ENCODE data around the gene CCL25. TPM values are rescaled to one million over a fixed set of nuclear protein-coding genes. Genes with fewer than 3 reads are reported as not detected.

The CCL25 gene
- total and polyA plus RNA-seq, 2 of the 13 experiments (the other 11 are each of a cell fraction or from before 2014, with no cell fraction given) = not detected

- TF ChIP-seq ZHX1 (CRISPR knock-in tag; IDR thresholded peaks at IDR 0.05; ENCODE audit: low read depth) = no peak
- no peak for TF ChIP-seq E2F2 (CRISPR knock-in tag; IDR thresholded peaks at IDR 0.05; ENCODE audit: borderline replicate concordance)
- TF ChIP-seq ZNF839 (CRISPR knock-in tag; IDR thresholded peaks at IDR 0.05; ENCODE audit: borderline replicate concordance) = peak; percentile 12; the same call in 1 of the 2 replicates
- no peak for TF ChIP-seq FOXO1 (CRISPR knock-in tag; IDR thresholded peaks at IDR 0.05)
- TF ChIP-seq ZNF687 (CRISPR knock-in tag; IDR thresholded peaks at IDR 0.05) = peak; percentile 44
- peak; percentile 47; the same call in 1 of the 2 replicates for TF ChIP-seq DRAP1 (CRISPR knock-in tag; IDR thresholded peaks at IDR 0.05)
- no peak for TF ChIP-seq CENPT (CRISPR knock-in tag; IDR thresholded peaks at IDR 0.05; ENCODE audit: low read depth)
- TF ChIP-seq ATF1 (CRISPR knock-in tag; IDR thresholded peaks at IDR 0.05) = no peak
- TF ChIP-seq ZBTB10 (CRISPR knock-in tag; IDR thresholded peaks at IDR 0.05; ENCODE audit: borderline replicate concordance) = no peak
- TF ChIP-seq KDM5B (CRISPR knock-in tag; IDR thresholded peaks at IDR 0.05; ENCODE audit: borderline replicate concordance) = 0 out of 2 replicates have a peak, but pooled peaks have one; percentile 26
- TF ChIP-seq ZNF83 (CRISPR knock-in tag; IDR thresholded peaks at IDR 0.05; ENCODE audit: borderline replicate concordance) = no peak; the same call in 1 of the 2 replicates
- no peak for TF ChIP-seq SETDB1 (CRISPR knock-in tag; IDR thresholded peaks at IDR 0.05; ENCODE audit: borderline replicate concordance)
- TF ChIP-seq CTCF (CRISPR knock-in tag; IDR thresholded peaks at IDR 0.05) = 0 out of 2 replicates have a peak, but pooled peaks have one; percentile 16
Observed at GRCh38 chr19:8050274-8051096, 2.1 kb upstream of the CCL25 start (continued).

All from HepG2 (cell line).